GM06990 (cell line): ENCODE measurements around the gene SLITRK6.

Source experiments
- DNase-seq: peaks from one replicate; pipeline ENCODE4 v3.0.0-alpha.2; 2011; ENCODE audit not compliant: insufficient read length; ENCODE audit errors: extremely low read depth
- H3K27me3 ChIP-seq: replicated peaks from 2 replicates; pipeline ENCODE4 v1.6.0; 2011; ENCODE audit warnings: low read length; ENCODE audit not compliant: control insufficient read depth, insufficient read depth
- H3K36me3 ChIP-seq: 2 replicates; pipeline ENCODE4 v1.5.1; 2011; ENCODE audit warnings: low read length; ENCODE audit not compliant: control insufficient read depth, insufficient read depth
- H3K4me3 ChIP-seq: replicated peaks from 2 replicates; pipeline ENCODE4 v1.5.1; 2011; ENCODE audit warnings: low read depth, mild to moderate bottlenecking, control low read depth, low read length
- TF ChIP-seq, protein P1 (sequence below): IDR thresholded peaks from 2 replicates; pipeline ENCODE4 v1.5.1; 2011; ENCODE audit warnings: low read length, control low read depth, mild to moderate bottlenecking, inconsistent platforms; ENCODE audit not compliant: insufficient read depth, poor library complexity, severe bottlenecking

The SLITRK6 gene

DNA sequence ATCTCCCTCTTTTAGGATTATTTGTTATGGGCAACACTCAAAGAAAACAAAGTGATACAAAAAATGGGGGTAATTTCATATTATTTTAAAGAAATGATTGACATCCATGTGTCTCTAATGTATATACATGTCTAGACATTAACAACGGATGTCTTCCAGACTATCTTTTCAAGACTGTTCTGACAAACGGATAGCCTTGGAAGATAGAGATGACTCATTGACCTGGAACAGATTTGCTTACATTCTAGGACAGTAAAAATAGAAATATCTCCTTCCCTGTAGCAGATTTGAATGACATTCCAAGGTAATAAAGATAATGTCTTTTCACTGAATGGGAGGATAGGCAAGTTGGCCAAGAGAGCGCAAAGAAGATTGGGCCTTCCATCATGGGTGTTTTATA, 26.2 kb upstream of the SLITRK6 start:
- H3K4me3 ChIP-seq: no peak overlapping the region
- no peaks in the 10 kb centered on the region for H3K27me3 ChIP-seq
- TF ChIP-seq, protein P1, sequence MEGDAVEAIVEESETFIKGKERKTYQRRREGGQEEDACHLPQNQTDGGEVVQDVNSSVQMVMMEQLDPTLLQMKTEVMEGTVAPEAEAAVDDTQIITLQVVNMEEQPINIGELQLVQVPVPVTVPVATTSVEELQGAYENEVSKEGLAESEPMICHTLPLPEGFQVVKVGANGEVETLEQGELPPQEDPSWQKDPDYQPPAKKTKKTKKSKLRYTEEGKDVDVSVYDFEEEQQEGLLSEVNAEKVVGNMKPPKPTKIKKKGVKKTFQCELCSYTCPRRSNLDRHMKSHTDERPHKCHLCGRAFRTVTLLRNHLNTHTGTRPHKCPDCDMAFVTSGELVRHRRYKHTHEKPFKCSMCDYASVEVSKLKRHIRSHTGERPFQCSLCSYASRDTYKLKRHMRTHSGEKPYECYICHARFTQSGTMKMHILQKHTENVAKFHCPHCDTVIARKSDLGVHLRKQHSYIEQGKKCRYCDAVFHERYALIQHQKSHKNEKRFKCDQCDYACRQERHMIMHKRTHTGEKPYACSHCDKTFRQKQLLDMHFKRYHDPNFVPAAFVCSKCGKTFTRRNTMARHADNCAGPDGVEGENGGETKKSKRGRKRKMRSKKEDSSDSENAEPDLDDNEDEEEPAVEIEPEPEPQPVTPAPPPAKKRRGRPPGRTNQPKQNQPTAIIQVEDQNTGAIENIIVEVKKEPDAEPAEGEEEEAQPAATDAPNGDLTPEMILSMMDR: no peak
- DNase-seq: no peak
- H3K36me3 ChIP-seq: no peaks in the 10 kb centered on the region

DNA sequence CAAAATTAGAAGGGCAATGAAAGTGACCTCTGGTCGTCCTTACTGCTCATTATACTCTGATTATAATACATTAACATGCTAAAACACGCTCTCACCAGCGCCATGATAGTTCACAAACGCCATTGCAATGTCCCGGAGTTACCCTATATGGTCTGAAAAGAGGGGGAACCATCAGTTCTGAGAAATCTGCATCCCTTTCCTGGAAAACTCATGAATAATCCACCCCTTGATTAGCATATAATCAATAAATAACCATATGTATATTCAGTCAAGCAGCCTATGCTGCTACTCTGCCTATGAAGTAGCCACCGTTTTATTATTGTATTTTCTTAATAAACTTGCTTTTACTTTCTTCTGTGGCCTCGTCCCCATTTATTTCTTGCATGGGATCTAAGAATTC, 24.6 kb upstream of the SLITRK6 start:
- DNase-seq: no peak
- no peaks in the 10 kb centered on the region for H3K36me3 ChIP-seq
- TF ChIP-seq, protein P1: no peak
- no peak overlapping the region for H3K4me3 ChIP-seq
- H3K27me3 ChIP-seq: no peaks in the 10 kb centered on the region

DNA sequence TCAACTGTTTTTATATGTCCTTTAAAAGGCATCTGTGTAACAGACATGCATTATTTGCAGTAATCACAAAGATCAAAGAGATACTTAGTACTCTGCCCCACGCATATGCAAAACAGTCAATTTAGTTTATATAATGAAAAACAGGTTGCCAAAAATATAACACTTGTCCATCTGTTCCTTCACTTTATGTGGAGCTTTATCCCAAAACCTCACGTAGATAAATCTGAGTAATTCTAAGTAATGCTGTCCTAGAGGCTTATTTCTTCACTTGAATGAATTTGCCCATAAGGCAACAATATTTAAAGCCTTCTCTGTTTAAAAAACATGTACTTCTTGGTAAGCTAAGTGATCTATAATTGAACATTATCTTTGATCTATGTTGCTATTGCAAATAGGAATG, 20.3 kb upstream of the SLITRK6 start:
- TF ChIP-seq, protein P1: no peak
- DNase-seq: no peak
- Histone ChIP-seq H3K27me3 (no peaks in the 10 kb centered on the region), H3K4me3 (no peak overlapping the region), H3K36me3 (no peaks in the 10 kb centered on the region)

DNA sequence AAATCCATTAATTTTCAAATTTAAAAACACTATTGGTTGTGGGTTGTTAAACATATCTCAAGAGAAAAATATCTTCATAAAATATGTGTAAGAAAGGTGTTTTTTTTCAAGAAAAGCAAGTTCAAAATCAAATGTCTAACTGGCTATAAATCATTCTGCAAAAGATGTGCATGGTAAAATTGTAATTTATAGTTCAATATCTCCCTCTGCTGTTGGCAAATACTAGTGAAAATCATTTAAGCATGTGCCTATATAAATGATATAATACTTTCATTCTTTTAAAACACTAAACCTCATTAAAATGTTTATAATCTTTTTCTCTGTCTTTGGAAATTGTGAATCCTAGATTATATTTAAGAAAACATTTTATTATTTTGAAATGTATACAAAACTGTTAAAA, 17.2 kb upstream of the SLITRK6 start:
- TF ChIP-seq, protein P1: no peak
- Histone ChIP-seq H3K4me3 (no peak overlapping the region), H3K36me3 (no peaks in the 10 kb centered on the region), H3K27me3 (no peaks in the 10 kb centered on the region)
- no peak for DNase-seq

DNA sequence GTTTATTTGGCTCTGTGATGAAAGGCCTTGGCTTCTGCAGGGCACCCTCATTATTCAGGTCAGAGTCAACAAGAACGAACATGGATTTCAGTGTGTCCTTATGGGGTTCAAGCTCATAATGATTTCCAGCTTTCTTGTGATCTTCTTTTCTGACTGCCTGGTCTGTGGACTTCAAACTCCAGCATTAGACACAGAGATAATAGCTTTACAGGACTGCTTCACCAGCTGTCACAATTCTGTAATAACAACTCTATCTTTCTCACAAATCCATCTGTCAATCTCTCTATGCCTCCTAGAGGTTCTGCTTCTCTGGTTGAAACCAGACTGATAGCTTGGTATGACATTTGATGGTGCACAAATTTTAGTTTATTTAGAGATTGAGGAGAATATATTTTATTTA, 13.1 kb upstream of the SLITRK6 start:
- no peak overlapping the region for H3K4me3 ChIP-seq
- TF ChIP-seq, protein P1: no peak
- DNase-seq: no peak
- H3K27me3 ChIP-seq: no peaks in the 10 kb centered on the region
- H3K36me3 ChIP-seq: no peaks in the 10 kb centered on the region

DNA sequence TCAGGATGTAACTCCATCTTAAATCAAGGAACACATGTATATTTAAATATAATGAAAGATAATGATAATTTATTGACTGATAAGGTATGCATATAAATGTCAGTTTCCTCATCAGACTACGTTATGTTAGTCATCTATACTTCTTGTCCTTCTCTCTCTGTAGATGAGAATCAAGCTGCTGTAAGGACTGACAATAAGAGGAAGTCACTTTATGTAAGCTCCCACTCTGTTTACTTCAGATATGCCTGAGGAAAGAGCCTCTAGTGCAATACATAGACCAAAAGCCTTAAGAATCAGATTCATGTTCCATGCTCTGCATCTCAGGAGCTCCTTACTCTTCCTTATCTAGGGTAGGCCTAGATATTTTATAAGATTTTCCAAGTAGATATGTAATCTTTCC, 9.6 kb upstream of the SLITRK6 start:
- H3K4me3 ChIP-seq: no peak overlapping the region
- H3K27me3 ChIP-seq: no peaks in the 10 kb centered on the region
- no peak for DNase-seq
- TF ChIP-seq, protein P1: no peak
- no peaks in the 10 kb centered on the region for H3K36me3 ChIP-seq
